ENCODE measurements around the gene OPRL1. TPM values are rescaled to one million over a fixed set of nuclear protein-coding genes. Genes with fewer than 3 reads are reported as not detected.
A peak's percentile ranks its signal among the peaks of the same experiment; 100 is the strongest.

The OPRL1 gene
- total RNA-seq, 2 donors from 2014 or later, result 1.5 to 2.9 TPM

- H3K27ac ChIP-seq, result no peak overlapping the region
- no peak for DNase-seq (ENCODE audit: low spot score)
- H3K27me3 ChIP-seq (replicated peaks; ENCODE audit: insufficient read depth), result peaks cover 9% of the 10 kb centered on the region
- no peak for TF ChIP-seq POLR2AphosphoS5 (IDR thresholded peaks at IDR 0.05)
- no peak for TF ChIP-seq CTCF (IDR thresholded peaks at IDR 0.05)
- TF ChIP-seq POLR2A (IDR thresholded peaks at IDR 0.05), result no peak
- H3K4me1 ChIP-seq (replicated peaks), result peaks cover 6% of the 10 kb centered on the region
- no peak overlapping the region for H3K4me3 ChIP-seq
- no peaks in the 10 kb centered on the region for H3K36me3 ChIP-seq
- intact Hi-C loops (cut with DNase I), result no loop called here
- WGBS, result 58% methylated on average over 7 of the region's 7 CpGs
- no peaks in the 10 kb centered on the region for H3K9me3 ChIP-seq
These were observed 23.3 kb upstream of the OPRL1 start for GRCh38 chr20:64056639-64056888.

GRCh38 chr20:64056889-64057627 is 22.8 kb upstream of the OPRL1 start:
- intact Hi-C loops (cut with DNase I), result no loop called here
- DNase-seq (ENCODE audit: low spot score), result no peak

GRCh38 chr20:64057628-64058498 is 22.0 kb upstream of the OPRL1 start:
- no peak overlapping the region for H3K4me3 ChIP-seq
- H3K27ac ChIP-seq, result peak overlapping the region; percentile 5 to 22
- intact Hi-C loops (cut with DNase I), result no loop called here
- peaks cover 6% of the 10 kb centered on the region for H3K4me1 ChIP-seq (replicated peaks)
- no peaks in the 10 kb centered on the region for H3K36me3 ChIP-seq
- 34% methylated on average over 32 of the region's 33 CpGs for WGBS
- DNase-seq (ENCODE audit: low spot score), result peak; percentile 53
- peaks cover 9% of the 10 kb centered on the region for H3K27me3 ChIP-seq (replicated peaks; ENCODE audit: insufficient read depth)
- H3K9me3 ChIP-seq, result no peaks in the 10 kb centered on the region
- no peak for TF ChIP-seq POLR2AphosphoS5 (IDR thresholded peaks at IDR 0.05)
- peak; percentile 62 to 81 (median 72) for TF ChIP-seq CTCF (IDR thresholded peaks at IDR 0.05)
- no peak for TF ChIP-seq POLR2A (IDR thresholded peaks at IDR 0.05)

More at GRCh38 chr20:64056889-64057627, 22.8 kb upstream of the OPRL1 start:
- Histone ChIP-seq H3K4me3 (no peak overlapping the region), H3K27me3 (replicated peaks; ENCODE audit: insufficient read depth) (peaks cover 9% of the 10 kb centered on the region), H3K4me1 (replicated peaks) (peaks cover 6% of the 10 kb centered on the region), H3K36me3 (no peaks in the 10 kb centered on the region), H3K9me3 (no peaks in the 10 kb centered on the region), H3K27ac (no peak overlapping the region)
- WGBS, result 66% methylated on average over 27 of the region's 39 CpGs
- no peak for TF ChIP-seq POLR2AphosphoS5 (IDR thresholded peaks at IDR 0.05)
- TF ChIP-seq CTCF (IDR thresholded peaks at IDR 0.05), result no peak
- TF ChIP-seq POLR2A (IDR thresholded peaks at IDR 0.05), result no peak

DNA sequence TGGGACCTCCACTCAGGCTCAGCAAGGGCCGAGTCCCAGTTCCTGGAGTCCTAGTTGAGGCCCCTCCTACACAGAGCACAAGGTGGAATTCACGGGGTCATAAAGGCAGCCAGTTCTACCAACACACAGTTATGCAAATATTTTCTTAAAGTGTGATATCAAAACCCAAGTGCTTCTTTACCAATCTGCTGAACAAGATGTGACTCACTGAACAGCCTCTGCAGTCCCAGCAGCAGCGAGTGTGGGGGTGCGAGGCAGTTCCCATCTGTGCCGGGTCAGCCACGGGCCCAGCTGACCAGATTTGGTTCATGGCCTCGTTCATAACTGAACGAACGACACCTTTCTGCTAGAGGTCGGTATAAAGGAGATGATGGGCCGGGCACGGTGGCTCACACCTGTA is 21.3 kb upstream of the OPRL1 start:
- Histone ChIP-seq H3K9me3 (no peaks in the 10 kb centered on the region), H3K36me3 (no peaks in the 10 kb centered on the region), H3K4me1 (replicated peaks) (peaks cover 7% of the 10 kb centered on the region), H3K4me3 (no peak overlapping the region), H3K27ac (peak overlapping the region; percentile 5 to 22), H3K27me3 (replicated peaks; ENCODE audit: insufficient read depth) (peaks cover 6% of the 10 kb centered on the region)
- no peak for DNase-seq (ENCODE audit: low spot score)
- 79% methylated on average over 12 of the region's 12 CpGs for WGBS
- TF ChIP-seq POLR2A (IDR thresholded peaks at IDR 0.05) (no peak), CTCF (IDR thresholded peaks at IDR 0.05) (no peak), POLR2AphosphoS5 (IDR thresholded peaks at IDR 0.05) (no peak)
- intact Hi-C loops (cut with DNase I), result no loop called here
